ENCODE measurements around the gene TANGO6.
"Not testable (repeated sequence)": the region's sequence is repeated elsewhere in the genome, so short reads cannot be mapped to it uniquely, and the experiment has no call there.

Gene TANGO6

DNA sequence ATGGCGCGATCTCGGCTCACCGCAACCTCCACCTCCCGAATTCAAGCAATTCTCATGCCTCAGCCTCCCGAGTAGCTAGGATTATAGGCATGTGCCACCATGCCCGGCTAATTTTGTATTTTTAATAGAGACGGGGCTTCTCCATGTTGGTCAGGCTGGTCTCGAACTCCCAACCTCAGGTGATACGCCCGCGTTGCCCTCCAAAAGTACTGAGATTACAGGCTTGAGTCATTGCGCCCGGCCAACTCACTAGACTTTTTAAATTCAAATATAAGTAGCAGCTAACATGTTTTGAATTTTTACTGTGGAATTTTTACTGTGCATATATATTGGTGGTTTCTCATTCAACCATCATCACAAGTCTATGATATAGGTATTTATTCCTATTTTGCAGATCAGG, 281.6 kb downstream of the TANGO6 start:
- DNase-seq, result not testable (repeated sequence)

- DNase-seq, result no peak
These were observed 282.9 kb downstream of the TANGO6 start for GRCh38 chr16:69126221-69126620.

DNA sequence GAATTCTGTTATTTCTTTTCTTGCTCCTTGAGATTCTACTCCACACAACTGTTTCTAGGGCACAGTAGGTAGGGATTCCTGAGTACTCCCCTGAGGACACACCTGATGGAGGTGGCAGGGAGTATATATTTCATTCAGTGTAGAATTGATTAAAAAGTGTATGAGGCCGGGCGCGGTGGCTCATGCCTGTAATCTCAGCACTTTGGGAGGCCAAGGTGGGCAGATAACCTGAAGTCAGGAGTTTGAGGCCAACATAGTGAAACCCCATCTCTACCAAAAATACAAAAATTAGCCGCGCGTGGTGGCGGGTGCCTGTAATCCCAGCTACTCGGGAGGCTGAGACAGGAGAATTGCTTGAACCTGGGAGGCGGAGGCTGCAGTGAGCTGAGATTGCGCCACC, 283.5 kb downstream of the TANGO6 start:
- DNase-seq, result not testable (repeated sequence)

DNA sequence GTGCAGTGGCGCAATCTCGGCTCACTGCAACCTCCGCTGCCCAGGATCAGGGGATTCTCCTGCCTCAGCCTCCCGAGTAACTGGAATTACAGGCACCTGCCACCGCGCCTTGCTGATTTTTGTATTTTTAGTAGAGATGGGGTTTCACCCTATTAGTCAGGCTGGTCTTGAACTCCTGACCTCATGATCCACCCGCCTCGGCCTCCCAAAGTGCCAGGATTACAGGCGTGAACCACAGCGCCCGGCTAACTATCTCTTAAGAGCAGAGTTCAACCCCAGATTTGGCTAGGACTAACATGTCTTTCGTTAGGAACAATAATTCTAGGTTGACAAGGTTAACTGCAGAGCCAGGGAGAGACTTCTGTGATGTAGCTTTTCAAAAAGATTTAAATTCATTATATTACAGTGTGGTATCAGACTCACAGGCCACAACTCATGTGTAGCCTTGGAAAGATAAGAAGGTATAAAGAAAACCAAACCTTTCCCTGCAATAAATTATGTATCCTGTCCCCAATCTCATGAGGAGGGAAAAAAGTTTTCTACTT, 284.7 kb downstream of the TANGO6 start:
- DNase-seq, result no peak

- DNase-seq, result no peak
These were observed 287.1 kb downstream of the TANGO6 start for GRCh38 chr16:69130461-69130860.

DNA sequence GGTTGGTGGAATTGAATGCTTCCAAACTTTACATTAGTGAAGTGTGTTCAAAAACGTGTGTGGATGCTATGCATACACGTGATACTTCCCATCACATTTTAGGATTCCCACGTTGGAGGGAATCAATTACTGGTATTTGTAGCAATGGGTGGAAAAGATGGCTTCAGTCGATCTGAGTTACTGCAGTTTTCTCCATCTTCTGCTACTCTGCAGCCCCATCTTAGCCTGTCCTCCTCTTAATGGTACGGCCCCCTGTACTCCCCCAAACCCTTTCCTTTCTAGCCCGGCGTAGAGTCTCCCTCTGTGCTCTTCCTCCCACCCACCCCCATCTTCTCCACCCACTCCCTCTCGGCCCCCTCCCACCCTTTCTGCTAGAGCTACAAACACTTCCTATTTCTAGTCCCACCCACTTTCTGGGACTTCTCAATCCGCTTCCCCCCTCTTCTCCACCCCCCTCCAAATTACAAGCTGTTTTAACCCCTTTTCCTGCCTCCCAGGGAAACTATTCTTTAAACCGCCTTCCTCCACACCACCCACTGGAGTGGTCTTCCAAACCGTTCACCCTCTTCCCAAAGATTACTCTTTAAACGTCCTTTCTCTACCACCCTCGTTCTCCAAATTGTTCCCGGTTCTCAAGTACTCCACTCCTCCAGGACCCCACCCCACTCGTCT, 288.0 kb downstream of the TANGO6 start:
- peak; percentile 27 for DNase-seq

- peak; percentile 80 for DNase-seq
These were observed 288.6 kb downstream of the TANGO6 start for GRCh38 chr16:69131839-69132423.

GRCh38 chr16:69132424-69133252, 289.3 kb downstream of the TANGO6 start, which contains the start of the genes CHTF8 and UTP4:
Gene CHTF8 (minus strand): TSS chr16:69132588. CDS start chr16:69121458, 11,130 bp downstream.
Gene UTP4 (plus strand): TSS chr16:69132649. CDS start chr16:69133460, 811 bp downstream.
- peak; percentile 89 for DNase-seq

DNA sequence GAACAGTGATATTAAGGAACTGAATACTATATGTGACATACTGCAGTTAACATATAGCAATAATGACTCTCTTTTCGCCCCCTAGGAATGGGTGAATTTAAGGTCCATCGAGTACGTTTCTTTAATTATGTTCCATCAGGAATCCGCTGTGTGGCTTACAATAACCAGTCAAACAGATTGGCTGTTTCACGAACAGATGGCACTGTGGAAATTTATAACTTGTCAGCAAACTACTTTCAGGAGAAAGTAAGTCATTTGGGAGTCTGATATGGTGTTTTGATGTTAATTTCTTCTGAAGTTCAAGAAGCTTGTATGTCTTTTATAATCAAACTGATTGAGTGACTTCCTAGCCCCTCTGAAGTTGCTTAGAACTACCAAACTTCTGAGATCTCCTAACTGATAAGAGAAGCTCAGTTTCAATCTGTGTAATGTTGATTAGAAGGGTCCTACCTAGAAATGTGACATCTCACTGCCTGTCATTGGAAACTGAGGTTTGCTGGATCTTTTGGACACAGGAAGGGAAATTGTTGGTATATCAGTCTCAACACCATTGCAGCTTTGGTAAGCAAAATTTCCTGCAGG, 290.1 kb downstream of the TANGO6 start:
- DNase-seq, result no peak

Data from CD4-positive, alpha-beta T cell treated with Interleukin-17A for 4 hours (primary cell).